Measurements from ENCODE around the gene ACP1.

DNA sequence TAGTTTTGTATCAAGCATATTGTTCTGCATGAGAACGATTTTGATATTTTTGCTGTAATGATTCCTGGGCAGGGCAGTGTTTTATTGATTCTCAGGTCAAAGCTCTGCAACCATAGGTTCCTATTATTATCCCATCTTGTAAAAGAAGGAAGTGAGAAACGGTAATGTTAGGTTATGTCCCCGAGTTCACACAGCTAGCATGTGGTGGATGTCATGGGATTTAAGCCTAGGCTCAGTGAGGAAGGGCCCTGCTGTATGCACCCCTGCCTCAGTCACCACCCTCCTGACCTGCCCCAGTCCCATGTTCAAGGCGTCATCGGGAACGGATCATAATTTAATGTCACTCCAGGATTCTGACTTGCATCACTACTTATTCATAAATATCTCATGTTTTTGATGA, 10.7 kb downstream of the ACP1 start:
- TF ChIP-seq, protein P1, sequence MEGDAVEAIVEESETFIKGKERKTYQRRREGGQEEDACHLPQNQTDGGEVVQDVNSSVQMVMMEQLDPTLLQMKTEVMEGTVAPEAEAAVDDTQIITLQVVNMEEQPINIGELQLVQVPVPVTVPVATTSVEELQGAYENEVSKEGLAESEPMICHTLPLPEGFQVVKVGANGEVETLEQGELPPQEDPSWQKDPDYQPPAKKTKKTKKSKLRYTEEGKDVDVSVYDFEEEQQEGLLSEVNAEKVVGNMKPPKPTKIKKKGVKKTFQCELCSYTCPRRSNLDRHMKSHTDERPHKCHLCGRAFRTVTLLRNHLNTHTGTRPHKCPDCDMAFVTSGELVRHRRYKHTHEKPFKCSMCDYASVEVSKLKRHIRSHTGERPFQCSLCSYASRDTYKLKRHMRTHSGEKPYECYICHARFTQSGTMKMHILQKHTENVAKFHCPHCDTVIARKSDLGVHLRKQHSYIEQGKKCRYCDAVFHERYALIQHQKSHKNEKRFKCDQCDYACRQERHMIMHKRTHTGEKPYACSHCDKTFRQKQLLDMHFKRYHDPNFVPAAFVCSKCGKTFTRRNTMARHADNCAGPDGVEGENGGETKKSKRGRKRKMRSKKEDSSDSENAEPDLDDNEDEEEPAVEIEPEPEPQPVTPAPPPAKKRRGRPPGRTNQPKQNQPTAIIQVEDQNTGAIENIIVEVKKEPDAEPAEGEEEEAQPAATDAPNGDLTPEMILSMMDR (IDR thresholded peaks at IDR 0.05) = no peak
- no peak for TF ChIP-seq POLR2A (IDR thresholded peaks at IDR 0.05)
- TF ChIP-seq POLR2AphosphoS5 (IDR thresholded peaks at IDR 0.05; ENCODE audit: insufficient read depth in 1 of 2, low read depth in 1 of 2) = no peak
